Natural killer cell (primary cell): ENCODE measurements around the gene RBKS. TPM values are rescaled to one million over a fixed set of nuclear protein-coding genes. Genes with fewer than 3 reads are reported as not detected.
A peak's percentile ranks its signal among the peaks of the same experiment; 100 is the strongest.

Experiments used
- ATAC-seq, 3 donors: fragments of 150-1000 bp in 2 of 3; fragments of 200-7000 bp in 1 of 3; cut with Tn5 transposase; 1 replicate in 1 of 3; 2 replicates in 2 of 3; pipeline ENCODE4 v1.10.0; 2021; ENCODE audit warnings: mild to moderate bottlenecking in 2 of 3, moderate library complexity in 2 of 3
- DNase-seq, 2 donors: peaks; one replicate each; pipeline versions ENCODE4 v3.0.0 to v3.0.0-alpha.2; 2013 to 2021; ENCODE audit warnings: mixed read lengths in 1 of 2
- H3K27ac ChIP-seq: one replicate; pipeline ENCODE4 v1.5.1; 2013; ENCODE audit warnings: mild to moderate bottlenecking, low read length
- H3K27me3 ChIP-seq: one replicate; pipeline ENCODE4 v1.6.1; 2013; ENCODE audit warnings: low read length; ENCODE audit not compliant: control insufficient read depth, insufficient read depth
- H3K36me3 ChIP-seq: one replicate; pipeline ENCODE4 v1.6.1; 2013; ENCODE audit warnings: low read length; ENCODE audit not compliant: control insufficient read depth, insufficient read depth
- H3K4me1 ChIP-seq: one replicate; pipeline ENCODE4 v1.6.1; 2013; ENCODE audit warnings: low read length; ENCODE audit not compliant: control insufficient read depth, insufficient read depth
- H3K4me3 ChIP-seq: one replicate; pipeline ENCODE4 v1.5.1; 2013; ENCODE audit warnings: low read length
- H3K9me3 ChIP-seq: one replicate; pipeline ENCODE4 v1.6.1; 2013; ENCODE audit warnings: low read length; ENCODE audit not compliant: control insufficient read depth, insufficient read depth
- H3K27ac Mint-ChIP-seq, 2 donors: one replicate each; pipeline ENCODE4 v1.8.0; 2022; ENCODE audit warnings: mild to moderate bottlenecking in 2 of 2, mixed read lengths in 2 of 2, moderate library complexity in 1 of 2
- H3K27me3 Mint-ChIP-seq, 2 donors: one replicate each; pipeline ENCODE4 v1.8.0; 2022; ENCODE audit warnings: low read depth in 2 of 2, mixed read lengths in 2 of 2
- H3K36me3 Mint-ChIP-seq: one replicate; pipeline ENCODE4 v1.8.0; 2022; ENCODE audit warnings: mixed read lengths
- H3K4me1 Mint-ChIP-seq, 2 donors: one replicate each; pipeline ENCODE4 v1.8.0; 2022; ENCODE audit warnings: mixed read lengths in 2 of 2
- H3K4me3 Mint-ChIP-seq: one replicate; pipeline ENCODE4 v1.8.0; 2022; ENCODE audit warnings: mild to moderate bottlenecking, moderate library complexity, mixed read lengths
- H3K9me3 Mint-ChIP-seq, 2 donors: one replicate each; pipeline ENCODE4 v1.8.0; 2022; ENCODE audit warnings: mixed read lengths in 2 of 2
- CTCF ChIP-seq: fragments of 200-600 bp; IDR thresholded peaks from one replicate; pipeline ENCODE4 v1.8.0; 2022; ENCODE audit warnings: antibody characterized with exemption
- WGBS: methylation state at CpG from one replicate; pipeline ENCODE4 v1.1.7; 2013; ENCODE audit warnings: missing lambda C conversion rate; ENCODE audit not compliant: insufficient coverage; 5-methylcytosine and 5-hydroxymethylcytosine counted together
- intact Hi-C: fragments of 100-400 bp; cut with micrococcal nuclease; formaldehyde crosslinking; loops from one replicate; pipeline ENCODE4 v1.14.2; 2022
- total RNA-seq, 4 donors: library from RNA; stranded (reverse); fragments of 120-200 nt in 1 of 4; gene quantifications; one replicate each; pipeline versions ENCODE4 v1.2.3 to v1.2.4, GENCODE V29; 2013 to 2022

RBKS gene
- total RNA-seq, 3 donors from 2014 or later (not counting 1 experiment from before 2014, with no cell fraction given) = 11.5 to 20.9 (median 12.8) TPM

DNA sequence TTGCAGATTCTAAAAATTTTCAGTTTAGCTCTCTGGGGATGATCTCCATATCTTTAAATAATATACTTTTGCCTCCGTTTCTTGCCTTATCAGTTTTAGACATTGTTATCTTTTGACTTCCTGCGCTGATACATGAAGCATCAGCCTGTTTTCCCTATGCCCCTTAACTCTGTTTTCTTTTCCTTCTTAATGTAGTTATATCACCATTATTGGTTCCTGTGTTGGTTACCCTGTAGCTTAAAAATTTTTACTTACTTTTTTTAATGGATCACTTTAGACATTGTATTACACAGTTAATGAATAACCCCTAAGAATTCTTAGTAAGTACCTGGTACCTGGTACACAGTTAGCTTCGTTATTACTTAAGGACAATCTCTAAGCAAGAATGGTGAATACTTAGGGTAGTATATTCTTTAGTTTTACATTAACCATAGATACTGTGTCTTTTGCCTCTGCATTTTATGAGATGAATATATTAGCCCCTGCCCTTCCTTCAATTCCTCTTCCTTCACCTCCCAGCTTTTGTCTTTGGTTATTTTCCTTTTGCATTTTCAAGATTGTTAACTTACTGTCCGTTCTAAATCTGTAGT lies 41.3 kb upstream of the RBKS start:
- H3K4me3 Mint-ChIP-seq = no peak overlapping the region
- Histone ChIP-seq H3K36me3 (peaks cover 10% of the 10 kb centered on the region), H3K4me3 (no peak overlapping the region), H3K27ac (no peak overlapping the region), H3K27me3 (no peaks in the 10 kb centered on the region), H3K9me3 (no peaks in the 10 kb centered on the region), H3K4me1 (no peaks in the 10 kb centered on the region)
- no peaks in the 10 kb centered on the region for H3K36me3 Mint-ChIP-seq
- ATAC-seq (no peak), DNase-seq (no peak)
- H3K27ac Mint-ChIP-seq = no peak overlapping the region
- H3K4me1 Mint-ChIP-seq = peaks cover 0 to under 1% of the 10 kb centered on the region in 2 donors
- 98% methylated on average over 3 of the region's 4 CpGs for WGBS
- TF ChIP-seq CTCF = no peak
- intact Hi-C loops = no loop called here
- H3K27me3 Mint-ChIP-seq = no peaks in the 10 kb centered on the region
- H3K9me3 Mint-ChIP-seq = no peaks in the 10 kb centered on the region

- no peaks in the 10 kb centered on the region for H3K4me1 ChIP-seq
- Mint-ChIP-seq H3K27ac (no peak overlapping the region), H3K4me3 (no peak overlapping the region), H3K9me3 (no peaks in the 10 kb centered on the region), H3K4me1 (peaks cover 5 to 15% of the 10 kb centered on the region in 2 donors), H3K36me3 (no peaks in the 10 kb centered on the region), H3K27me3 (no peaks in the 10 kb centered on the region)
- H3K36me3 ChIP-seq = peaks cover 7% of the 10 kb centered on the region
- no peaks in the 10 kb centered on the region for H3K27me3 ChIP-seq
- 87% methylated on average over 10 of the region's 11 CpGs for WGBS
- no peaks in the 10 kb centered on the region for H3K9me3 ChIP-seq
- no peak overlapping the region for H3K4me3 ChIP-seq
- ATAC-seq (no peak), DNase-seq (no peak)
- TF ChIP-seq CTCF = no peak
- no peak overlapping the region for H3K27ac ChIP-seq
- intact Hi-C loops = no loop called here
Measured at GRCh38 chr2:27929916-27930486, 39.8 kb upstream of the RBKS start.

DNA sequence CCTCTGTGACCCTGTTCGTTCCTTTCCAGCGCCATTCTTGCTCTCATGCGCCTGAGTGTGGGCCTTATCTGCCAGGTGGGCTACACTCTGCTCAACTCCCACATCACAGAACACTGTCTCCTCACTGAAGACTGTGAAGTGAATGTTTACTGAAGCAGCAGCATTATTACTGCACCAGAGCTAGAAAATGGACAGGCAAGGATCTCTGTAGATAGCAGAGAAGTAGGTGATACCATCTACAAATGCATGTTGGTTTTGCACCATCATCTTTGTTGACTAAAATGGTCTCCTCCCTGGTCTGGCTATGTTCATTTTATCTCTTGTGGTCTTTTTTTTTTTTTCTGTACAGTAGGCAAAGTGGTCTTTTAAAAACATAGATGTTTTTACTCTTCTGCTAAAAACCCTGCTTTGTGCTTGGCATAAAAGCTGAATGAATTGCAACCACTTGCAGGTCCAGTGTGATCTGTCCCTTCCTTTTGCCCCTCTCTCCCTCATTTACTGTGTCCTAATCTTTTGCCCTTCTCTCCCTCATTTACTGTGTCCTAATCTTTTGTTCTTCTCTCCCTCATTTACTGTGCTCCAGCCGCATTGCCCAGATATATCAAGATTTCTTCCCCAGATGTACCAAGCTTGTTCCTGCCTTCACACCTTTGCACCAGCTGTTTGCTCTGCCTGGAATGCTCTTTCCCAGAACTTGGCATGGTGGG lies 35.7 kb upstream of the RBKS start:
- ATAC-seq (peak in 1 of 3 donors; percentile 84), DNase-seq (no peak)
- H3K4me1 Mint-ChIP-seq = peaks cover 5 to 16% of the 10 kb centered on the region in 2 donors
- Histone ChIP-seq H3K4me1 (no peaks in the 10 kb centered on the region), H3K4me3 (no peak overlapping the region), H3K36me3 (peaks cover 7% of the 10 kb centered on the region), H3K9me3 (no peaks in the 10 kb centered on the region), H3K27me3 (no peaks in the 10 kb centered on the region), H3K27ac (no peak overlapping the region)
- no peaks in the 10 kb centered on the region for H3K27me3 Mint-ChIP-seq
- peak overlapping the region; percentile 32 to 59 for H3K27ac Mint-ChIP-seq
- no peaks in the 10 kb centered on the region for H3K36me3 Mint-ChIP-seq
- no peak for TF ChIP-seq CTCF
- intact Hi-C loops = no loop called here
- H3K9me3 Mint-ChIP-seq = no peaks in the 10 kb centered on the region
- WGBS = 71% methylated on average over 4 of the region's 4 CpGs
- H3K4me3 Mint-ChIP-seq = no peak overlapping the region
